Astrocyte (in vitro differentiated cells and primary cell): ENCODE results near the gene OPTN. TPM values are rescaled to one million over a fixed set of nuclear protein-coding genes. Genes with fewer than 3 reads are reported as not detected.

ENCODE experiments used
- DNase-seq: peaks from one replicate; pipeline ENCODE4 v3.0.0-alpha.2; 2010; ENCODE audit warnings: low read depth
- FAIRE-seq: peaks from 2 replicates; lab custom pipeline; 2011; peaks lifted over from hg19 to GRCh38; lab: Jason Lieb, UNC
- H2AFZ ChIP-seq: 2 replicates; pipeline ENCODE4 v1.6.0; 2012; ENCODE audit warnings: low read depth, low read length, inconsistent platforms
- H3K27ac ChIP-seq: 2 replicates; pipeline ENCODE4 v1.5.1; 2011; ENCODE audit warnings: low read depth, low read length, inconsistent platforms
- H3K27me3 ChIP-seq: 2 replicates; pipeline ENCODE4 v1.6.0; 2011; ENCODE audit warnings: low read length, inconsistent platforms; ENCODE audit not compliant: insufficient read depth
- H3K36me3 ChIP-seq: 2 replicates; pipeline ENCODE4 v1.5.1; 2011; ENCODE audit warnings: low read length, inconsistent platforms; ENCODE audit not compliant: insufficient read depth
- H3K4me1 ChIP-seq: 2 replicates; pipeline ENCODE4 v1.5.1; 2011; ENCODE audit warnings: low read length, inconsistent platforms; ENCODE audit not compliant: insufficient read depth
- H3K4me2 ChIP-seq: 2 replicates; pipeline ENCODE4 v1.6.0; 2012; ENCODE audit warnings: low read length, inconsistent platforms
- H3K4me3 ChIP-seq: 2 replicates; pipeline ENCODE4 v1.5.1; 2011; ENCODE audit warnings: low read depth, mild to moderate bottlenecking, low read length, inconsistent platforms; ENCODE audit not compliant: insufficient read depth
- H3K79me2 ChIP-seq: 2 replicates; pipeline ENCODE4 v1.6.0; 2012; ENCODE audit warnings: mild to moderate bottlenecking, low read length, inconsistent platforms; ENCODE audit not compliant: insufficient read depth
- H3K9ac ChIP-seq: 2 replicates; pipeline ENCODE4 v1.6.0; 2012; ENCODE audit warnings: mild to moderate bottlenecking, low read length, inconsistent platforms
- H3K9me3 ChIP-seq: 2 replicates; pipeline ENCODE4 v1.5.1; 2012; ENCODE audit warnings: low read depth, mild to moderate bottlenecking, low read length, inconsistent platforms; ENCODE audit not compliant: insufficient read depth
- H4K20me1 ChIP-seq: 2 replicates; pipeline ENCODE4 v1.6.0; 2012; ENCODE audit warnings: low read length, inconsistent platforms; ENCODE audit not compliant: insufficient read depth
- H3K27ac Mint-ChIP-seq: one replicate; pipeline ENCODE4 v1.8.0; 2021; ENCODE audit warnings: mild to moderate bottlenecking, mixed read lengths; ENCODE audit not compliant: unreplicated experiment
- H3K27me3 Mint-ChIP-seq: one replicate; pipeline ENCODE4 v1.8.0; 2021; ENCODE audit warnings: low read depth, mixed read lengths; ENCODE audit not compliant: unreplicated experiment
- H3K36me3 Mint-ChIP-seq: one replicate; pipeline ENCODE4 v1.8.0; 2021; ENCODE audit warnings: low read depth, mixed read lengths; ENCODE audit not compliant: unreplicated experiment
- H3K4me1 Mint-ChIP-seq: one replicate; pipeline ENCODE4 v1.8.0; 2021; ENCODE audit warnings: low read depth, mixed read lengths; ENCODE audit not compliant: unreplicated experiment
- H3K4me3 Mint-ChIP-seq: one replicate; pipeline ENCODE4 v1.8.0; 2021; ENCODE audit warnings: mild to moderate bottlenecking, moderate library complexity, mixed read lengths; ENCODE audit not compliant: unreplicated experiment
- H3K9me3 Mint-ChIP-seq: one replicate; pipeline ENCODE4 v1.8.0; 2021; ENCODE audit warnings: mild to moderate bottlenecking, mixed read lengths; ENCODE audit not compliant: unreplicated experiment
- EZH2 ChIP-seq: IDR thresholded peaks from 2 replicates; pipeline ENCODE4 v1.6.1; 2012; ENCODE audit warnings: mild to moderate bottlenecking, low read length, inconsistent platforms; ENCODE audit not compliant: insufficient read depth
- total RNA-seq: library from RNA; stranded (reverse); gene quantifications from 2 replicates; pipeline ENCODE4 v1.2.1, GENCODE V29; 2021
- TF ChIP-seq, protein P1 (sequence below): IDR thresholded peaks from 2 replicates; pipeline ENCODE4 v1.5.1; 2011; ENCODE audit warnings: low read depth, mild to moderate bottlenecking, inconsistent platforms, low read length, moderate library complexity; ENCODE audit not compliant: insufficient read depth

The OPTN gene
- total RNA-seq, 1 donor from 2014 or later = 164 TPM

DNA sequence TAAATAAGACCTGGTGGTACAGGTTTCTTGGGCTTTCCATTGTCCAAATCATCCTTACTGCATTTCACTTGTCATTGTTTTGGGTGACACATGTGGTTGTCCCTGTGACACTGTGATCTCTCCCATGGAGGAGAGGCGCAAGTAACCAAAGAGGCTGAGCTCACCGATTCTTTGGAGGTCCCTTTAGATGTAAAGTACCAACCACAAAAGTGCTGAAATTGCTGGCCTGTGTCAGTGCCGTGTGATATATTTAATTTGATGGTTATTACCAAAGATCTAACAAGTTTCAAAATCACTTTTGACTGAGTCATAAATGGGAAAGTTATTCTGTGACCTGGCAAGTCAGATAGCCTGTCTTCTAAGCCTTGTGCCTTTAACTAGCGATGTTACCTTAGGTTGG is 80.8 kb downstream of the OPTN start:
- TF ChIP-seq, protein P1, sequence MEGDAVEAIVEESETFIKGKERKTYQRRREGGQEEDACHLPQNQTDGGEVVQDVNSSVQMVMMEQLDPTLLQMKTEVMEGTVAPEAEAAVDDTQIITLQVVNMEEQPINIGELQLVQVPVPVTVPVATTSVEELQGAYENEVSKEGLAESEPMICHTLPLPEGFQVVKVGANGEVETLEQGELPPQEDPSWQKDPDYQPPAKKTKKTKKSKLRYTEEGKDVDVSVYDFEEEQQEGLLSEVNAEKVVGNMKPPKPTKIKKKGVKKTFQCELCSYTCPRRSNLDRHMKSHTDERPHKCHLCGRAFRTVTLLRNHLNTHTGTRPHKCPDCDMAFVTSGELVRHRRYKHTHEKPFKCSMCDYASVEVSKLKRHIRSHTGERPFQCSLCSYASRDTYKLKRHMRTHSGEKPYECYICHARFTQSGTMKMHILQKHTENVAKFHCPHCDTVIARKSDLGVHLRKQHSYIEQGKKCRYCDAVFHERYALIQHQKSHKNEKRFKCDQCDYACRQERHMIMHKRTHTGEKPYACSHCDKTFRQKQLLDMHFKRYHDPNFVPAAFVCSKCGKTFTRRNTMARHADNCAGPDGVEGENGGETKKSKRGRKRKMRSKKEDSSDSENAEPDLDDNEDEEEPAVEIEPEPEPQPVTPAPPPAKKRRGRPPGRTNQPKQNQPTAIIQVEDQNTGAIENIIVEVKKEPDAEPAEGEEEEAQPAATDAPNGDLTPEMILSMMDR = no peak
- no peak for TF ChIP-seq EZH2
- no peaks in the 10 kb centered on the region for H3K27me3 ChIP-seq
- no peak overlapping the region for H2AFZ ChIP-seq
- no peaks in the 10 kb centered on the region for H3K9me3 ChIP-seq
- H3K79me2 ChIP-seq = no peaks in the 10 kb centered on the region
- no peak for DNase-seq
- no peaks in the 10 kb centered on the region for H3K9me3 Mint-ChIP-seq
- no peaks in the 10 kb centered on the region for H3K4me1 Mint-ChIP-seq
- H3K36me3 Mint-ChIP-seq = no peaks in the 10 kb centered on the region
- H3K27ac ChIP-seq = no peak overlapping the region
- H3K36me3 ChIP-seq = peaks cover 4% of the 10 kb centered on the region
- H3K27me3 Mint-ChIP-seq = no peaks in the 10 kb centered on the region
- H3K27ac Mint-ChIP-seq = no peak overlapping the region
- H3K4me3 ChIP-seq = no peak overlapping the region
- no peak overlapping the region for H3K4me3 Mint-ChIP-seq
- no peak overlapping the region for H3K9ac ChIP-seq
- no peak overlapping the region for H3K4me2 ChIP-seq
- FAIRE-seq = no peak
- no peaks in the 10 kb centered on the region for H3K4me1 ChIP-seq
- no peaks in the 10 kb centered on the region for H4K20me1 ChIP-seq

GRCh38 chr10:13182424-13182823 is 82.5 kb downstream of the OPTN start:
- Histone ChIP-seq H3K9me3 (no peaks in the 10 kb centered on the region), H4K20me1 (no peaks in the 10 kb centered on the region), H3K36me3 (peaks cover 13% of the 10 kb centered on the region), H3K4me2 (no peak overlapping the region), H3K79me2 (no peaks in the 10 kb centered on the region), H3K27me3 (no peaks in the 10 kb centered on the region), H3K9ac (no peak overlapping the region), H2AFZ (no peak overlapping the region), H3K4me1 (no peaks in the 10 kb centered on the region), H3K4me3 (no peak overlapping the region), H3K27ac (no peak overlapping the region)
- Mint-ChIP-seq H3K4me3 (no peak overlapping the region), H3K9me3 (no peaks in the 10 kb centered on the region), H3K27me3 (no peaks in the 10 kb centered on the region), H3K4me1 (no peaks in the 10 kb centered on the region), H3K36me3 (no peaks in the 10 kb centered on the region), H3K27ac (no peak overlapping the region)
- FAIRE-seq = no peak
- DNase-seq = no peak
- no peak for TF ChIP-seq EZH2
- TF ChIP-seq, protein P1 = no peak

- Histone ChIP-seq H3K9ac (no peak overlapping the region), H3K4me3 (no peak overlapping the region), H3K27ac (no peak overlapping the region), H4K20me1 (no peaks in the 10 kb centered on the region), H3K27me3 (no peaks in the 10 kb centered on the region), H3K36me3 (peaks cover 15% of the 10 kb centered on the region), H3K79me2 (no peaks in the 10 kb centered on the region), H3K9me3 (no peaks in the 10 kb centered on the region), H3K4me1 (no peaks in the 10 kb centered on the region), H3K4me2 (no peak overlapping the region), H2AFZ (no peak overlapping the region)
- H3K27ac Mint-ChIP-seq = no peak overlapping the region
- DNase-seq (no peak), FAIRE-seq (no peak)
- H3K4me3 Mint-ChIP-seq = no peak overlapping the region
- no peak for TF ChIP-seq EZH2
- TF ChIP-seq, protein P1 = no peak
- H3K36me3 Mint-ChIP-seq = no peaks in the 10 kb centered on the region
- no peaks in the 10 kb centered on the region for H3K4me1 Mint-ChIP-seq
- no peaks in the 10 kb centered on the region for H3K9me3 Mint-ChIP-seq
- no peaks in the 10 kb centered on the region for H3K27me3 Mint-ChIP-seq
Measured at GRCh38 chr10:13183625-13184024, 83.7 kb downstream of the OPTN start.
